ENCODE data around the gene SMPD4.
"Not testable (repeated sequence)": the region's sequence is repeated elsewhere in the genome, so short reads cannot be mapped to it uniquely, and the experiment has no call there.

Gene SMPD4

DNA sequence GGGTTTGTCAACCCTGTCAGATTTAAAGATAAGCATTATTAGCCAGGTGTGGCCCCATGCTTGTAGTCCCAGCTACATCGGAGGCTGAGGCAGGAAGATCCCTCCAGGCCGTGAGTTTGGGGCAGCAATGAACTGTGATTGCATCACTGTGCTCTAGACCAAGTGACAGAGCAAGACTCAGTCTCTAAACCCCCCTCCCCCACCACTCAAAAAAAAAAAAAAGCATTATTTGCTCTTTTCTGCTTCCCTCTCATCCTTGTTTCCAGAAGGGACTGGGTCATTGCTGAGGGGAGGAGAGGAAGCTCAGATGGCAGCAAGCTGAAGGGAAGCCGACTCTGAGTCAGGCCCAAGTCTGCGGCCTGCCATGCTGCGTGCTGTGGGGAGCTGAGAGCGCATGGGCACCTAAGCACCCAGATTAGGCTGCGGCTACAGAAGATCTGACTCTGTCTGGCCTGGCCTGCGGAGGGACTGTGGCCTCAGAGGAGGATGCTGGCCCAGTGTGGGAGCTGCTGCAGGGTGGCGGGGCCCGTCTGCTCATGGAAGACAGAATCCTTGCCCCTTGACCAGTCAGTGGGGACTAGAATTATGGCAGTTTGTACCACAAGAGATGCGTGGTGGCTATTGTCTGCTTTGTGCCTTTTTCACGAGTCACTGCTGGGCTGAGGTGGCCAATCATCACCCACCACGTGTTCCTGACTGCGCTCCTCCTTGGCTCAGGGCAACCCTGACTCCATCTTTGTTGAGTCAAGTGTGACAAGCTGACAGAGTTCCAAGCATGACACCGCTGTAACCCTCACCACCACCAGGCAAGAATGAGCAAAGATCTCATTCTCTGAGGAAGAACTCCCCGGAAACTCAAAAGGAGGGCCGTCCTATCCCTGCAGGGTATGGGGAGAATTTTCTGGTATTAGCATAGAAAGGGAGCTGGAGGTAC is 6.7 kb upstream of the SMPD4 start:
- not testable (repeated sequence) for DNase-seq (ENCODE audit: low spot score)

DNA sequence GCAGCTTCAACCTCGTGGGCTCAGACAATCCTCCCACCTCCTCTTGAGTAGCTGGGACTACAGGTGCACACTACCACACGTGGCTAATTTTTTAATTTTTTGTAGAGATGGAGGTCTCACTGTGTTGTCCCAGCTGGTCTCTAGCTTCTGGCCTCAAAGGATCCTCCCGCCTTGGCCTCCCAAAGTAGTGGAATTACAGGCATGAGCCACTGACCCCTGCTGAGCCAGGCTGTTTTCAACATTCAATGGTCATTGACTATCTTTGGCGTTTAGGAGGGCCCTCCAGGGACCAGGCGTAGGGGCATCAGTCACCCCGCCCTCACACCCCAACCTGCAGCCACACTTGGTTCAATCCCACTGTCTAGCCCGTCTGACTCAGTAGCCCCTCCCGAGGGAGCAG is 5.9 kb upstream of the SMPD4 start:
- no peak for DNase-seq (ENCODE audit: low spot score)

GRCh38 chr2:130186391-130186790 is 5.0 kb upstream of the SMPD4 start:
- no peak for DNase-seq (ENCODE audit: low spot score)

DNA sequence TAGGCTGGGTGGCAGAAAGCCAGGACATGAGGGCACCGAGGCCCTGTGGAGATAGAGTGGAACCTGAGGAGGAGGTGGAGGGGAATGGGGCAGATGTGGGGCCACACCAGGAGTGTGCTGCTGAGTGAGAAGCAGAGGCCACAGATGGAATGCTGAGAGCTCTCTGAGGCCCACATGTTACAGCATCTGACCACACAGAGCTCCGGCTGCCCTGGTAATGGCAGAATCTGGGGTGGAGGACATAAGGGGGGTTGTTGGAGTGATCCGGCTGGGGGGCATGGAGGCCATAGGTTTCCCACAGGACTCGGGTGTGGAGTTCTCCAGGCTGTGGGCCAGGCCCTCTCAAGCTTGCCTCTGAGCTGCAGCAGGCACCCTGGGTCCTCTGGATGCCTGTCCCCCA is 4.5 kb upstream of the SMPD4 start:
- no peak for DNase-seq (ENCODE audit: low spot score)

GRCh38 chr2:130185436-130185835 is 4.0 kb upstream of the SMPD4 start:
- no peak for DNase-seq (ENCODE audit: low spot score)

- DNase-seq (ENCODE audit: low spot score) = no peak
These were observed 2.3 kb upstream of the SMPD4 start for GRCh38 chr2:130183512-130184373.

GRCh38 chr2:130182826-130183511 is 1.6 kb upstream of the SMPD4 start:
- DNase-seq (ENCODE audit: low spot score) = not testable (repeated sequence)

GRCh38 chr2:130181880-130182682 is 679 bp upstream of the SMPD4 start, which contains the start of gene MZT2B:
Gene MZT2B (plus strand): TSS chr2:130182262. CDS start chr2:130182283, 21 bp downstream.
- DNase-seq (ENCODE audit: low spot score) = peak; percentile 84

GRCh38 chr2:130180404-130181324 is 738 bp downstream of the SMPD4 start:
- DNase-seq (ENCODE audit: low spot score) = not testable (repeated sequence)

- DNase-seq (ENCODE audit: low spot score) = not testable (repeated sequence)
These were observed 6.5 kb downstream of the SMPD4 start for GRCh38 chr2:130174866-130175265.

DNA sequence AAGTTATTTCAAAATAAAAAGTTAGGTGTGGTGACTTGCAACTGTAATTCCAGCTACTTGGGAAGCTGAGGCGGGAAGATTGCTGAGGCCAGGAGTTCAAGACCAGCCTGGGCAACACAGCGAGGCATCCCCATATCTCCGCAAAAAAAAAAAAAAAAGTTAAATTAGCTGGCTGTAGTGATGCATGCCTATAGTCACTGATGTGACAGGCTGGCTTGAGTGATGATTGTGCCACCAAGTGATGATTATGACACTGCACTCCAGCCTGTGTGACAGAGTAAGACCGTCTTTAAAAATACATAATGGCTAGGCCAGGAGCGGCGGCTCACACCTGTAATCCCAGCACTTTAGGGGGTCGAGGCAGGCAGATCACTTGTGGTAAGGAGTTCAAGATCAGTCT is 11.5 kb downstream of the SMPD4 start:
- no peak for DNase-seq (ENCODE audit: low spot score)

DNA sequence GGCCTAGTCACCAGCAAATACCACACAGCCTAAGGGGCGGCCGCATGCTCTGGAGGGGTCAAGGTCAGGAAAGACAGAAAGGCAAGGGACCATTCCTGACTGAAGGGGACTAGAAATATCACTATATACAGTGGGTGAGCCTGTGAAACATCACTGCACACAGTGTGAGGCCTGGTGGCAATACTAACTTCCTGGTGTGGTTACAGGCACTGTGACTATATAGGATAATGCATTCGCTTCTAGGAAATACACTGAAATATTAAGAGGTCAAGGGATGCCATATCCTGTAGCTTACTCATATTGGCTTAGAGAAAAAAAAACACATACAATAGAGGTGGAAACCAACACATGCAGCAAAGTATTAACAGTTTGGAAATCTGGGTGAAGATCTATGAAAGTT is 12.2 kb downstream of the SMPD4 start:
- not testable (repeated sequence) for DNase-seq (ENCODE audit: low spot score)

DNA sequence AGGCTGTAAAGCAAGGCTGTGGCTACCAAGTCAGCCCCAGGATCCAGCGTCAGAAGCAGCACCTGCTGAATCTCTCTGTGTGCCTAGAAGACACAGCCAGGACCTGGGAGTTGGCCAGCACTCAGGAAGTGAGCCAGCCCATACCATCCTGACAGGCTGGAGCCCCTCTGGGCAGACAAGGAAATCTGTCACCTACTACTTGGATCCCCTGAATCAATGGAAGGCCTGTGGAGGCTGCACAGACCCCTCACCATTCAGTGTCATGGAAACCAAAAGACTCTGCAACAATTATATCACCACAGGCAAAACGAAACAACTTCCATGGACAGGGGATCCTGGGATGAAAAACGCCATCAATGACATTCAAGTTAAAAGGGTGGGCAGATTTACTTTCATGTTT is 14.8 kb downstream of the SMPD4 start:
- DNase-seq (ENCODE audit: low spot score) = not testable (repeated sequence)

DNA sequence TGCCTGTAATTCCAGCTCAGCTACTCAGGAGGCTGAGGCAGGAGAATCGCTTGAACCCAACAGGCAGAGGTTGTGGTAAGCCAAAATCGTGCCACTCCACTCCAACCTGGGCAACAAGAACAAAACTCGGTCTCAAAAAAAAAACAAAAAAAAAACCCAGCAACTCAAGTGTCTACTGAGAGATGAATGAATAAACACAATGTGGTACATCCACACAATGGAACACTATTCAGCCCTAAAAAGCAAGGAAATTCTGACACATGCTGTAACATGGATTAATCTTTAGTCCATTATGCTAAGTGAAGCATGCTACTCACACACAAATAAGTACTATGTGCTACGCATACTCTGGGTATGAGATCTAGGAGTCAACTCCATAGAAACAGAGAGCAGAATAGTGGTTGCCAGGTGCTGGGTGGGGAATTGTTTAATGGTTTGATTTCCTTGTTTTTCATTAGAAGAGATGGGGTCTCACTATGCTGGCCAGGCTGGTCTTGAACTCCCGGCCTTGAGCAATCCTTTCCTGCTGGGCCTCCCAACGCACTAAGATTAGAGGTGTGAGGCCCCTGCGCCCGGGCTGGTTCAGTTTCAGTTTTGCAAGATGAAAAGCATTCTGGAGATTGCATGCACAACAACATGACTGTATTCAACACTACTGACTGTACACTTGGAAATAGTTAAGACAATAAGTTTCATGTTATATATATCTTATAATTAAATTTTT is 15.9 kb downstream of the SMPD4 start:
- DNase-seq (ENCODE audit: low spot score) = no peak

GRCh38 chr2:130162968-130163367 is 18.4 kb downstream of the SMPD4 start:
- no peak for DNase-seq (ENCODE audit: low spot score)

DNA sequence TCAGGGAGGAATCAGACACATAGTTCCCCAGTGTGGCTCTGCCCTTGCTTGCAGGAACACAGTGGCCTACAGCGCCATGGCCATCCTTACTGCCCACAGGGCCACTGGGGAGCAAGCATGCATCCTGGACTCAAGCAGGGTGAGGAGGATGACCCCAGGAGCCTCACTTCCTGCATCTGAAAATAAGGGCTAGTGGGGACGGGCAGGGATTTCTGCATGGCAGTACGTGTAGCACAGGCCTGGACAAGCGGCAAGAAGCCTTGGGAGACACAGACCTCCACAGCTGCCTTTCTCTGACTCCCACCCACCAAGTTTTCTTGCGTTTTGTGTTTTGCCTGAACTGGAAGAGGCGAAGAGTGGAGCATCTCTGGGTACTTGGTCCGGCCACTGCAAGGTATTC is 18.9 kb downstream of the SMPD4 start:
- DNase-seq (ENCODE audit: low spot score) = not testable (repeated sequence)

DNA sequence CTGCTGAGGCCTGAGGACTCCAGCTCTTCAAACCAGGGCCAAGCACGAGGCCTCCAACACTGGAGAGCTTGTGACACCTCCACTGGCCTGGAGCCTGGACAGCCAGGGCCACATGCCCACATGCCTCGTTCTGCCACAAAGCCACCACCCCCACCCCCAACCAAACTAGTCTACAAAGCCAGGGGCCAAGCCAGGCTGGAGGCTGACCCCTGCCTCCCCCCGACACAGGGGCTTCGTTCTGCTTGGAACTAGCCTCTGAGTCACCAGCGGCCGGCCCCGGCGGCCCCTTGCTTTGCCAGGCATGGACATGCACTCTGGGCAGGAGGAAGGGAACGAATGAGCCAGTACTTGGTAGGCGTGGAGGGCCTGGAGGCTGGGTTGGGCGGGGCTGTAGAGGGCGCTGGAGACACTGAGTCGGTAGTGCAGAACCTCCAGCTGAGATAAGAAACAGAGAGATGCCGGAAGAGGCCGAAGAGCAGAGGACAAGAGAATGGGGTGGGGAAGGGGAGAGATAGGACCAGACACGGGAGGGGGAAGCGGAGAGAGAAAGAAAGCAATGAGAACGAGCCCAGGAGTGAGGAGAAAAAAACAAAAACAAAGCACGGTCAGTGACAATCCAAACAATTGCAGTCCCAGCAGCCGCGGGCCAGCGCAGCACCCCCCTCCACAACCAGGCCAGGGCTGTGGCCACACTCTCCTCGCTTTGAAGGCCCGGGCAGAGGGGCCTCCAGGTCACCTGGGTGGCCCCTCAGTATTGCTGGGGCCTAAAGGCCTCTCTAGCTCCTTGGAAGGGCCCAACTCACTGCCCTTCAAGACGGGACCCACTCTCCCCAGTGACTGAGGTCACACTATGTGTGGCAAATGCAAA is 20.3 kb downstream of the SMPD4 start:
- not testable (repeated sequence) for DNase-seq (ENCODE audit: low spot score)

DNA sequence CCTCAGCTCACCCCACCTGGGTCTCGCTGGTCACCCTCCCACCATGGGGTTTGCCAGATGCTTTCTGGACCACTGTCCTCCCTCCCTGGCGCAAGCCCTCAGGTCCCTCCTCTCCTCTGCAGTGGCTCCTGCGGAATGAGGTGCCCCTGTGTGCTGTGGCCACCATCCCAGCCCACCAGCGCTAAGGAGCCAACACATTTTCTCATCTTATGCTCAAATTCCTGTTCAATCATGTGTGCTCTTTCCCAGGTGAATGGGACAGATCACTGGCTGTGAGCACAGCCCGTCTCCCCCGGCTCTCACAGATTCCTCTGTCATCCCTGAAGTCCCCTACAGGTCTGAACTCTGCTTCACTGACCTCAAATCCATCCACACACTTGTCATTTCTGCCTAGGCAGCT is 21.3 kb downstream of the SMPD4 start:
- no peak for DNase-seq (ENCODE audit: low spot score)
